ENCODE results near the gene C22orf23. TPM values are rescaled to one million over a fixed set of nuclear protein-coding genes. Genes with fewer than 3 reads are reported as not detected.
"Not testable (repeated sequence)": the region's sequence is repeated elsewhere in the genome, so short reads cannot be mapped to it uniquely, and the experiment has no call there.

The C22orf23 gene
- total RNA-seq, 1 experiment from 2014 or later, result 0.47 TPM

DNA sequence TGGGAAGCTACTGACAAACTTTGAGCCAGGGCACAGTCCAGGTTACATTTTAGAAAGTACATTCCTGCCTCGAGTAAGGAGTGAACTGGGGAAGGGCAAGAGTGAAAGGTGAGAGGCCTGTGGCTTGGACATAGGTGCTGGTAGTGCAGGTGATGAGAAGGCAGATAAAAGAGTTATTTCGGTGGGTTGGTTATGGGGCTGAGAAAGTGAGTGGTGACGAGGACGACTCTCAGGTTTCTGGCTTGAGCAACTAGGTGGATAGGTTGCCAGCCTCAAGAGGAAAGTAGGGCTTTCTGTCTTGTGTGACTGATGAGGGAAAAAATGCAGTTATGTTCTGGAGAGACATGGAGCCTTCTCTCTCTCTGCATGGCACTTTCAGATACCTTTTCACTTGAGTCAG lies 3.8 kb upstream of the C22orf23 start:
- Histone ChIP-seq H3K36me3 (ENCODE audit: control insufficient read depth in 1 of 2, insufficient read depth in 2 of 2, low read length in 2 of 2) (peaks cover 37 to 42% of the 10 kb centered on the region in 2 experiments), H3K9me3 (ENCODE audit: control insufficient read depth in 1 of 2, insufficient read depth in 1 of 2, low read depth in 1 of 2, low read length in 2 of 2) (no peaks in the 10 kb centered on the region), H3K79me2 (ENCODE audit: insufficient read depth, low read length) (peaks cover 59% of the 10 kb centered on the region), H2AFZ (ENCODE audit: low read depth, low read length, poor library complexity, severe bottlenecking) (no peak overlapping the region), H4K20me1 (ENCODE audit: insufficient read depth) (no peaks in the 10 kb centered on the region), H3K4me2 (ENCODE audit: low read length) (no peak overlapping the region), H3K4me1 (ENCODE audit: control insufficient read depth in 1 of 2, insufficient read depth in 2 of 2, low read length in 2 of 2) (peaks cover 7 to 17% of the 10 kb centered on the region in 2 experiments; a peak in 3 of 4 replicates), H3K9me2 (ENCODE audit: insufficient read depth) (no peaks in the 10 kb centered on the region), H3K27me3 (ENCODE audit: insufficient read depth, low read length) (no peaks in the 10 kb centered on the region), H3K4me3 (replicated peaks in 1 of 2; ENCODE audit: low read depth in 1 of 2, low read length in 2 of 2) (no peak overlapping the region), H3K9ac (ENCODE audit: low read length) (no peak overlapping the region), H3K27ac (ENCODE audit: low read depth, low read length) (no peak overlapping the region)
- ATAC-seq (no peak), DNase-seq (ENCODE audit: low read depth, low spot score) (no peak)
- ChIA-PET RAD21 (ENCODE audit: low non-redundant PET in 1 of 2, low total read pairs in 2 of 2, uncharacterized antibody in 2 of 2, unreplicated experiment in 2 of 2) (no interaction called here), POLR2A (no interaction called here), CTCF (no interaction called here)
- TF ChIP-seq, protein P1, sequence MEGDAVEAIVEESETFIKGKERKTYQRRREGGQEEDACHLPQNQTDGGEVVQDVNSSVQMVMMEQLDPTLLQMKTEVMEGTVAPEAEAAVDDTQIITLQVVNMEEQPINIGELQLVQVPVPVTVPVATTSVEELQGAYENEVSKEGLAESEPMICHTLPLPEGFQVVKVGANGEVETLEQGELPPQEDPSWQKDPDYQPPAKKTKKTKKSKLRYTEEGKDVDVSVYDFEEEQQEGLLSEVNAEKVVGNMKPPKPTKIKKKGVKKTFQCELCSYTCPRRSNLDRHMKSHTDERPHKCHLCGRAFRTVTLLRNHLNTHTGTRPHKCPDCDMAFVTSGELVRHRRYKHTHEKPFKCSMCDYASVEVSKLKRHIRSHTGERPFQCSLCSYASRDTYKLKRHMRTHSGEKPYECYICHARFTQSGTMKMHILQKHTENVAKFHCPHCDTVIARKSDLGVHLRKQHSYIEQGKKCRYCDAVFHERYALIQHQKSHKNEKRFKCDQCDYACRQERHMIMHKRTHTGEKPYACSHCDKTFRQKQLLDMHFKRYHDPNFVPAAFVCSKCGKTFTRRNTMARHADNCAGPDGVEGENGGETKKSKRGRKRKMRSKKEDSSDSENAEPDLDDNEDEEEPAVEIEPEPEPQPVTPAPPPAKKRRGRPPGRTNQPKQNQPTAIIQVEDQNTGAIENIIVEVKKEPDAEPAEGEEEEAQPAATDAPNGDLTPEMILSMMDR (IDR thresholded peaks at IDR 0.05 in 2 of 3, conservative IDR thresholded peaks at IDR 0.05 in 1 of 3; ENCODE audit: borderline replicate concordance in 1 of 3, insufficient read depth in 1 of 3, low read depth in 2 of 3, low read length in 2 of 3), result no peak
- TF ChIP-seq EGR1 (IDR thresholded peaks at IDR 0.05; ENCODE audit: low read depth), result no peak
- TF ChIP-seq ZFX (IDR thresholded peaks at IDR 0.05), result no peak
- TF ChIP-seq FOSL1 (IDR thresholded peaks at IDR 0.05; ENCODE audit: low read depth), result no peak
- no peak for TF ChIP-seq POLR2A (IDR thresholded peaks at IDR 0.05; ENCODE audit: borderline replicate concordance, extremely low read depth, insufficient read depth, insufficient read length)
- TF ChIP-seq ELF1 (IDR thresholded peaks at IDR 0.05; ENCODE audit: borderline replicate concordance, low read depth), result no peak
- TF ChIP-seq SIN3A (IDR thresholded peaks at IDR 0.05; ENCODE audit: low read depth), result no peak
- no peak for TF ChIP-seq POLR2AphosphoS5 (IDR thresholded peaks at IDR 0.05; ENCODE audit: low read depth, low read length)
- TF ChIP-seq EZH2phosphoT487 (IDR thresholded peaks at IDR 0.05; ENCODE audit: borderline replicate concordance), result no peak
- BruUV-seq (replicated peaks), result no TSS peak
- intact Hi-C loops (cut with micrococcal nuclease), result no loop called here

DNA sequence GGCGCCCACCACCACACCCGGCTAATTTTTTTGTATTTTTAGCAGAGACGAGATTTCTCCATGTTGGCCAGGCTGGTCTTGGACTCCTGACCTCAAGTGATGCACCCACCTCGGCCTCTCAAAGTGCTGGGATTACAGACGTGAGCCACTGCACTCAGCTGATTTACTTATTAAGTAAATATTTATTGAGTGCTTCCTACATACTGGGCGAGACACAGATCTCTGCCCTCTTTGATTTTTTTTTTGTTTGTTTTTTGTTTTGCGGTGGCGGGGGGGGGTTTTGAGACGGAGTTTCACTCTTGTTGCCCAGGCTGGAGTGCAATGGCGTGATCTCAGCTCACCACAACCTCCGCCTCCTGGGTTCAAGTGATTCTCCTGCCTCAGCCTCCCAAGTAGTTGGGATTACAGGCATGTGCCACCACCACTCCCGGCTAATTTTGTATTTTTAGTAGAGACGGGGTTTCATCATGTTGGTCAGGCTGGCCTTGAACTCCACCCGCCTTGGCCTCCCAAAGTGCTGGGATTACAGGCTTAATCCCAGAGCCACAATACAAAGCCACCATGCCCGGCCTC lies 2.5 kb upstream of the C22orf23 start:
- H3K9me2 ChIP-seq (ENCODE audit: insufficient read depth); H3K27ac ChIP-seq (ENCODE audit: low read depth, low read length); BruUV-seq (replicated peaks); H3K9ac ChIP-seq (ENCODE audit: low read length); DNase-seq (ENCODE audit: low read depth, low spot score); H3K4me3 ChIP-seq (replicated peaks in 1 of 2; ENCODE audit: low read depth in 1 of 2, low read length in 2 of 2); RAD21 ChIA-PET (ENCODE audit: low non-redundant PET in 1 of 2, low total read pairs in 2 of 2, uncharacterized antibody in 2 of 2, unreplicated experiment in 2 of 2); H3K9me3 ChIP-seq (ENCODE audit: control insufficient read depth in 1 of 2, insufficient read depth in 1 of 2, low read depth in 1 of 2, low read length in 2 of 2); H2AFZ ChIP-seq (ENCODE audit: low read depth, low read length, poor library complexity, severe bottlenecking); H3K4me2 ChIP-seq (ENCODE audit: low read length); CTCF ChIA-PET; POLR2A ChIA-PET; ATAC-seq; H3K27me3 ChIP-seq (ENCODE audit: insufficient read depth, low read length); H4K20me1 ChIP-seq (ENCODE audit: insufficient read depth); intact Hi-C loops (cut with micrococcal nuclease): not testable (repeated sequence)
- peaks cover 55% of the 10 kb centered on the region for H3K79me2 ChIP-seq (ENCODE audit: insufficient read depth, low read length)
- peaks cover 28 to 30% of the 10 kb centered on the region in 2 experiments for H3K36me3 ChIP-seq (ENCODE audit: control insufficient read depth in 1 of 2, insufficient read depth in 2 of 2, low read length in 2 of 2)
- H3K4me1 ChIP-seq (ENCODE audit: control insufficient read depth in 1 of 2, insufficient read depth in 2 of 2, low read length in 2 of 2), result peaks cover 7 to 17% of the 10 kb centered on the region in 2 experiments; a peak in 3 of 4 replicates
